GM12878 (cell line): Measurements from ENCODE around the gene PTP4A1. TPM values are rescaled to one million over a fixed set of nuclear protein-coding genes. Genes with fewer than 3 reads are reported as not detected.

Source experiments
- ASH2L ChIP-seq: fragments of 300-600, 200-600 bp; sonication (generic); IDR thresholded peaks from 2 replicates; pipeline ENCODE4 v1.6.1; 2017; ENCODE audit warnings: low read depth, mild to moderate bottlenecking, borderline replicate concordance
- BHLHE40 ChIP-seq, 2 experiments: fragments of 450-650 bp in 1 of 2; IDR thresholded peaks; 2 replicates each; pipeline ENCODE4 v1.6.1; 2011 to 2017; ENCODE audit warnings: low read depth in 2 of 2, borderline replicate concordance in 1 of 2, improper control_type of control experiment in 1 of 2, low read length in 1 of 2, mild to moderate bottlenecking in 1 of 2
- CBX3 ChIP-seq: fragments of 200-600 bp; sonication (generic); IDR thresholded peaks from 2 replicates; pipeline ENCODE4 v1.6.1; 2016; ENCODE audit warnings: low read depth, borderline replicate concordance
- CEBPB ChIP-seq, 2 experiments: fragments of 150-350 bp in 1 of 2; IDR thresholded peaks; 2 replicates each; pipeline ENCODE4 v1.6.1; 2012 to 2014; ENCODE audit warnings: low read depth in 2 of 2, low read length in 2 of 2, borderline replicate concordance in 1 of 2, inconsistent platforms in 1 of 2
- CHD2 ChIP-seq: IDR thresholded peaks from 2 replicates; pipeline ENCODE4 v1.6.1; 2011; ENCODE audit warnings: low read depth, low read length, improper control_type of control experiment, borderline replicate concordance
- CHD4 ChIP-seq: fragments of 200-600 bp; sonication (generic); IDR thresholded peaks from 2 replicates; pipeline ENCODE4 v1.6.1; 2016; ENCODE audit warnings: mild to moderate bottlenecking
- E2F8 ChIP-seq: fragments of 450-650 bp; IDR thresholded peaks from 2 replicates; pipeline ENCODE4 v1.6.1; 2018; ENCODE audit warnings: mild to moderate bottlenecking, low read depth, moderate library complexity; ENCODE audit not compliant: partially characterized antibody
- ETV6 ChIP-seq, 2 experiments: fragments of 450-650 bp in 1 of 2; IDR thresholded peaks in 1 of 2; conservative IDR thresholded peaks in 1 of 2; 2 replicates each; pipeline ENCODE4 v1.6.1; 2014; ENCODE audit warnings: antibody characterized with exemption in 1 of 2, borderline replicate concordance in 1 of 2, low read depth in 1 of 2, mild to moderate bottlenecking in 1 of 2, moderate library complexity in 1 of 2
- GATAD2B ChIP-seq: fragments of 450-650 bp; conservative IDR thresholded peaks from 2 replicates; pipeline ENCODE4 v1.6.1; 2017; ENCODE audit warnings: low read depth, mild to moderate bottlenecking, moderate library complexity
- IKZF1 ChIP-seq: fragments of 450-650 bp; conservative IDR thresholded peaks from 2 replicates; pipeline ENCODE4 v1.6.1; 2017; ENCODE audit warnings: antibody characterized with exemption, mild to moderate bottlenecking
- POLR2AphosphoS5 ChIP-seq: IDR thresholded peaks from 2 replicates; pipeline ENCODE4 v1.6.1; 2011; ENCODE audit warnings: mild to moderate bottlenecking, low read length, inconsistent platforms
- SMC3 ChIP-seq: IDR thresholded peaks from 2 replicates; pipeline ENCODE4 v1.6.1; 2011; ENCODE audit warnings: low read length, improper control_type of control experiment, borderline replicate concordance
- SRF ChIP-seq, 2 experiments: IDR thresholded peaks; 2 replicates each; pipeline ENCODE4 v1.6.1; 2011; ENCODE audit warnings: low read depth in 2 of 2, low read length in 2 of 2, mild to moderate bottlenecking in 1 of 2, moderate library complexity in 1 of 2
- TAF1 ChIP-seq: IDR thresholded peaks from 2 replicates; pipeline ENCODE4 v1.6.1; 2011; ENCODE audit warnings: mild to moderate bottlenecking, low read depth, low read length, borderline replicate concordance
- TBL1XR1 ChIP-seq: IDR thresholded peaks from 2 replicates; pipeline ENCODE4 v1.6.1; 2012; ENCODE audit warnings: low read depth, low read length, improper control_type of control experiment
- YY1 ChIP-seq: IDR thresholded peaks from 2 replicates; pipeline ENCODE4 v1.6.1; 2011; ENCODE audit warnings: low read depth, mild to moderate bottlenecking, low read length
- polyA plus RNA-seq, 11 experiments: library from polyadenylated mRNA; depleted of rRNA in 4 of 11; unstranded in 6 of 11; stranded (reverse) in 5 of 11; fragments of >200 nt; fragmentation: Nextera tagmentation in 4 of 11; fragmentation: Illumina TruSeq in 1 of 11; extraction: Ambion mirVana in 4 of 11; extraction: Trizol in 1 of 11; gene quantifications; 1 replicate in 1 of 11; 2 replicates in 10 of 11; pipeline versions ENCODE4 v1.2.1 to v1.2.3, GENCODE V29; 2011 to 2016; ENCODE audit warnings: inconsistent platforms in 2 of 11, missing spikeins in 2 of 11, low read depth in 1 of 11
- total RNA-seq, 4 experiments: library from RNA; depleted of rRNA in 3 of 4; stranded (reverse); fragments of >200 nt in 3 of 4; fragmentation: Illumina TruSeq in 1 of 4; extraction: Trizol in 1 of 4; gene quantifications; 2 replicates each; pipeline versions ENCODE4 v1.2.1 to v1.2.3, GENCODE V29; 2013 to 2021
- TF ChIP-seq, protein P1 (sequence below): fragments of 450-650 bp; formaldehyde crosslinking; IDR thresholded peaks from 2 replicates; pipeline ENCODE4 v1.4.0; 2022; ENCODE audit warnings: mild to moderate bottlenecking, moderate library complexity
- TF ChIP-seq, protein P2 (sequence below): IDR thresholded peaks from 2 replicates; pipeline ENCODE4 v1.6.1; 2011; ENCODE audit warnings: borderline replicate concordance, low read depth, mild to moderate bottlenecking, moderate library complexity, low read length; ENCODE audit not compliant: insufficient read depth, poor library complexity, severe bottlenecking

PTP4A1 gene
- total and polyA plus RNA-seq, 10 of the 15 experiments (the other 5 are each of a cell fraction or from before 2014, with no cell fraction given) = 8.5 to 190 (median 46.4) TPM; not detected in 2

DNA sequence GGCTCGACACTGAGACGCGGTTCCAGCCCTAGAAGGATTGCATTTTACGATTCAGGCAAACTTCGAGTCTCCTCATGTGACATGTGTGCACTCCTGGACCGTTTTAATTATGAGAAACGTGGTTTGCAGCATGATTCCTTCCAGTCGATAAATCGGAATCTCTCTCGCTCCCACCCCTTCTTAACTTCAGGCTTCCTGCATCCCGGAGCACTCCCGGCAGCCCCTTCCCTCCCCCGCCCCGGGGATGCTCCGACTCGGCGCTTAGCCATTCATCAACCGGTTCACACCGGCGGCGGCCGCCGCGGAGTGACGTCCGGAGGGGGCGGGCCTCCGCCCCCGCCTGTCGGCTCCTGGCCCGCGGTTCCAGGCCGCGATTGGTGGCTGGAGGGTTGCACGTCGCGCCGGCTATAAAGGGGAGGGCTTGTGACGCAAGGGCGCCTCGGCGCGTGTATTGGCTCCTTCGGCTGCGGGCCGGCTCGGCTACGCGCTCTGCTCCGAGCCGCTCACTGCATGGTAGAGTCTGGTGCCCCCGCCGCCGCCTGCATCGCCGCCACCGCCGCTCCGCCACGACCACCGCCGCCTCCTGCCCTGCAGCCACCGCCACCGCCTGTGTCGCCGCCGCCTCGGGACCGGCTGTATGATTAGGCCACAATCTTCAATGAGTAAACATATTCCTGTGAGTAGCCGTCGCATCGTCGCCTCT lies at the start of gene PTP4A1, which contains the start of gene LOC128125822 (continued):
- no peak for TF ChIP-seq E2F8
- TF ChIP-seq ASH2L = no peak
- TF ChIP-seq CEBPB (IDR thresholded peaks at IDR 0.05; ENCODE audit: borderline replicate concordance in 1 of 2, low read depth in 2 of 2, low read length in 2 of 2) = no peak; a peak in 1 of 4 replicates
- TF ChIP-seq GATAD2B = no peak
- peak; percentile 40; the same call in 1 of the 2 replicates for TF ChIP-seq TBL1XR1
- no peak for TF ChIP-seq CHD4
- TF ChIP-seq POLR2AphosphoS5 = peak; percentile 93
- no peak for TF ChIP-seq ETV6 (conservative IDR thresholded peaks at IDR 0.05 in 1 of 2, IDR thresholded peaks at IDR 0.05 in 1 of 2; ENCODE audit: borderline replicate concordance in 1 of 2, low read depth in 1 of 2)
- no peak for TF ChIP-seq SRF (IDR thresholded peaks at IDR 0.05; ENCODE audit: low read depth in 2 of 2, low read length in 2 of 2)
- TF ChIP-seq IKZF1 = peak; percentile 91
- no peak for TF ChIP-seq CBX3
- TF ChIP-seq BHLHE40 (IDR thresholded peaks at IDR 0.05; ENCODE audit: borderline replicate concordance in 1 of 2, low read depth in 2 of 2, low read length in 1 of 2) = peak; percentile 16 to 62; a peak in 2 of 4 replicates
- TF ChIP-seq CHD2 = peak; percentile 77
- TF ChIP-seq TAF1 = peak; percentile 84
- TF ChIP-seq YY1 = peak; percentile 54; the same call in 1 of the 2 replicates
- TF ChIP-seq, protein P1, sequence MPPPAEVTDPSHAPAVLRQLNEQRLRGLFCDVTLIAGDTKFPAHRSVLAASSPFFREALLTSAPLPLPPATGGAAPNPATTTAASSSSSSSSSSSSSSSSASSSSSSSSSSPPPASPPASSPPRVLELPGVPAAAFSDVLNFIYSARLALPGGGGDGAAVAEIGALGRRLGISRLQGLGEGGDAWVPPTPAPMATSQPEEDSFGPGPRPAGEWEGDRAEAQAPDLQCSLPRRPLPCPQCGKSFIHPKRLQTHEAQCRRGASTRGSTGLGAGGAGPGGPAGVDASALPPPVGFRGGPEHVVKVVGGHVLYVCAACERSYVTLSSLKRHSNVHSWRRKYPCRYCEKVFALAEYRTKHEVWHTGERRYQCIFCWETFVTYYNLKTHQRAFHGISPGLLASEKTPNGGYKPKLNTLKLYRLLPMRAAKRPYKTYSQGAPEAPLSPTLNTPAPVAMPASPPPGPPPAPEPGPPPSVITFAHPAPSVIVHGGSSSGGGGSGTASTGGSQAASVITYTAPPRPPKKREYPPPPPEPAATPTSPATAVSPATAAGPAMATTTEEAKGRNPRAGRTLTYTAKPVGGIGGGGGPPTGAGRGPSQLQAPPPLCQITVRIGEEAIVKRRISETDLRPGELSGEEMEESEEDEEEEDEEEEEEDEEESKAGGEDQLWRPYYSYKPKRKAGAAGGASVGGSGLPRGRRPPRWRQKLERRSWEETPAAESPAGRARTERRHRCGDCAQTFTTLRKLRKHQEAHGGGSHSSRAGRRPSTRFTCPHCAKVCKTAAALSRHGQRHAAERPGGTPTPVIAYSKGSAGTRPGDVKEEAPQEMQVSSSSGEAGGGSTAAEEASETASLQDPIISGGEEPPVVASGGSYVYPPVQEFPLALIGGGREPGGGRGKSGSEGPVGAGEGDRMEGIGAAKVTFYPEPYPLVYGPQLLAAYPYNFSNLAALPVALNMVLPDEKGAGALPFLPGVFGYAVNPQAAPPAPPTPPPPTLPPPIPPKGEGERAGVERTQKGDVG (CRISPR knock-in tag) = no peak
- TF ChIP-seq SMC3 = no peak
- TF ChIP-seq, protein P2, sequence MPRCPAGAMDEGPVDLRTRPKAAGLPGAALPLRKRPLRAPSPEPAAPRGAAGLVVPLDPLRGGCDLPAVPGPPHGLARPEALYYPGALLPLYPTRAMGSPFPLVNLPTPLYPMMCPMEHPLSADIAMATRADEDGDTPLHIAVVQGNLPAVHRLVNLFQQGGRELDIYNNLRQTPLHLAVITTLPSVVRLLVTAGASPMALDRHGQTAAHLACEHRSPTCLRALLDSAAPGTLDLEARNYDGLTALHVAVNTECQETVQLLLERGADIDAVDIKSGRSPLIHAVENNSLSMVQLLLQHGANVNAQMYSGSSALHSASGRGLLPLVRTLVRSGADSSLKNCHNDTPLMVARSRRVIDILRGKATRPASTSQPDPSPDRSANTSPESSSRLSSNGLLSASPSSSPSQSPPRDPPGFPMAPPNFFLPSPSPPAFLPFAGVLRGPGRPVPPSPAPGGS = no peak
